Loucy (cell line): ENCODE results near the gene GUCD1.

ENCODE experiments used
- EZH2phosphoT487 ChIP-seq: fragments of 200-600 bp; IDR thresholded peaks from 2 replicates; pipeline ENCODE4 v1.6.1; 2018; ENCODE audit warnings: antibody characterized with exemption, mild to moderate bottlenecking, moderate library complexity, borderline replicate concordance
- TF ChIP-seq, protein P1 (sequence below): fragments of 200-600 bp; sonication (generic); conservative IDR thresholded peaks from 2 replicates; pipeline ENCODE4 v1.5.1; 2014; ENCODE audit warnings: mild to moderate bottlenecking, antibody characterized with exemption, low read length

DNA sequence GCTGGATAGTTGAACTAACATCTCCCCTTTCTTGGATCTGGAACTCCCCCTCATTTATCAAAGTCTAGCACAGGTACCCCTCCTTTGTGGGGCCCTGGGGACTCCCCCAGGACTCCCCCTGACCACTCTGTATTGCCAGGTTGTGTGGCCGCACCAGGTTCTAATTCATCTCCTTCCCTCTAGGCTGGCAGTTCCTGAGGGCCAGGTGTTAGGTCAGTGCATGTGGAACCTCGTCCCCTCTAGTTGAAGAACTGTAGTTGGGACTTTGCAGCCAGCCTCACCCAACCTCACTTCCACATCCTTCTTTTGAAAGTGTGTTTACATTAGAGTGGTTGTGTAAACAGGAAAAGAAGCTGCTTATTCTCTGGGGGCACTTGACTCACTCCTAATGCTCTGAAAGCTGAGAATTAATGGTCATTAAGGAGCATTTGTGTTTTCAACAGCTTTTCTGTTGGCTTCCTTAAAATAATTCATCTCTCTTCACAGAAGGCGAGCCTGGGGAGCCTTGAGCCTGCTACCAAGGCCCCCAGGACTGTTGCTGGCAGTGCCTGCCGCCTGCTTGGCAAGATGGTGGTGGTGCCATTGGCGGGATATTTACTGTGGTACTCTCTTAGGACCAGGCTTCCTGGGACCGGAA lies 48.0 kb downstream of the GUCD1 start:
- TF ChIP-seq, protein P1, sequence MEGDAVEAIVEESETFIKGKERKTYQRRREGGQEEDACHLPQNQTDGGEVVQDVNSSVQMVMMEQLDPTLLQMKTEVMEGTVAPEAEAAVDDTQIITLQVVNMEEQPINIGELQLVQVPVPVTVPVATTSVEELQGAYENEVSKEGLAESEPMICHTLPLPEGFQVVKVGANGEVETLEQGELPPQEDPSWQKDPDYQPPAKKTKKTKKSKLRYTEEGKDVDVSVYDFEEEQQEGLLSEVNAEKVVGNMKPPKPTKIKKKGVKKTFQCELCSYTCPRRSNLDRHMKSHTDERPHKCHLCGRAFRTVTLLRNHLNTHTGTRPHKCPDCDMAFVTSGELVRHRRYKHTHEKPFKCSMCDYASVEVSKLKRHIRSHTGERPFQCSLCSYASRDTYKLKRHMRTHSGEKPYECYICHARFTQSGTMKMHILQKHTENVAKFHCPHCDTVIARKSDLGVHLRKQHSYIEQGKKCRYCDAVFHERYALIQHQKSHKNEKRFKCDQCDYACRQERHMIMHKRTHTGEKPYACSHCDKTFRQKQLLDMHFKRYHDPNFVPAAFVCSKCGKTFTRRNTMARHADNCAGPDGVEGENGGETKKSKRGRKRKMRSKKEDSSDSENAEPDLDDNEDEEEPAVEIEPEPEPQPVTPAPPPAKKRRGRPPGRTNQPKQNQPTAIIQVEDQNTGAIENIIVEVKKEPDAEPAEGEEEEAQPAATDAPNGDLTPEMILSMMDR = no peak
- TF ChIP-seq EZH2phosphoT487 = no peak
